HG02885 (cell line): ENCODE measurements around the gene DCLK2.
"Not testable (repeated sequence)": the region's sequence is repeated elsewhere in the genome, so short reads cannot be mapped to it uniquely, and the experiment has no call there.

Source experiments
- ATAC-seq: cut with Tn5 transposase; IDR thresholded peaks from one replicate; pipeline ENCODE4 v1.9.1; 2021; ENCODE audit warnings: mild to moderate bottlenecking; ENCODE audit not compliant: unreplicated experiment, poor library complexity

DCLK2 gene

GRCh38 chr4:150185033-150185432, 106.8 kb downstream of the DCLK2 start:
- not testable (repeated sequence) for ATAC-seq

- ATAC-seq, result no peak
These were observed 114.7 kb downstream of the DCLK2 start for GRCh38 chr4:150192986-150193385.

GRCh38 chr4:150197256-150197655, 119.0 kb downstream of the DCLK2 start:
- not testable (repeated sequence) for ATAC-seq

GRCh38 chr4:150199056-150199455, 120.8 kb downstream of the DCLK2 start:
- no peak for ATAC-seq

- no peak for ATAC-seq
These were observed 126.8 kb downstream of the DCLK2 start for GRCh38 chr4:150205016-150205415.

GRCh38 chr4:150206265-150206664, 128.0 kb downstream of the DCLK2 start:
- ATAC-seq, result no peak

- ATAC-seq, result no peak
These were observed 128.7 kb downstream of the DCLK2 start for GRCh38 chr4:150206954-150207353.

GRCh38 chr4:150207871-150208270, 129.6 kb downstream of the DCLK2 start:
- ATAC-seq, result no peak

GRCh38 chr4:150209140-150209829, 131.0 kb downstream of the DCLK2 start:
- peak; percentile 73 for ATAC-seq

- ATAC-seq, result no peak
These were observed 132.8 kb downstream of the DCLK2 start for GRCh38 chr4:150211016-150211415.

- no peak for ATAC-seq
These were observed 133.7 kb downstream of the DCLK2 start for GRCh38 chr4:150211799-150212445.

GRCh38 chr4:150212485-150212884, 134.2 kb downstream of the DCLK2 start:
- no peak for ATAC-seq

GRCh38 chr4:150212927-150213326, 134.7 kb downstream of the DCLK2 start:
- peak; percentile 31 for ATAC-seq

GRCh38 chr4:150215601-150216000, 137.4 kb downstream of the DCLK2 start:
- ATAC-seq, result no peak

- no peak for ATAC-seq
These were observed 138.5 kb downstream of the DCLK2 start for GRCh38 chr4:150216726-150217125.

- ATAC-seq, result no peak
These were observed 138.9 kb downstream of the DCLK2 start for GRCh38 chr4:150217192-150217591.

- no peak for ATAC-seq
These were observed 139.6 kb downstream of the DCLK2 start for GRCh38 chr4:150217808-150218207.

- no peak for ATAC-seq
These were observed 140.2 kb downstream of the DCLK2 start for GRCh38 chr4:150218447-150218846.

- no peak for ATAC-seq
These were observed 141.6 kb downstream of the DCLK2 start for GRCh38 chr4:150219841-150220240.

GRCh38 chr4:150224896-150225591, 146.8 kb downstream of the DCLK2 start:
- no peak for ATAC-seq

GRCh38 chr4:150229520-150229919, 151.3 kb downstream of the DCLK2 start:
- no peak for ATAC-seq
